ENCODE data around the gene TMEM214. TPM values are rescaled to one million over a fixed set of nuclear protein-coding genes. Genes with fewer than 3 reads are reported as not detected.

Gene TMEM214
- total RNA-seq, 6 experiments from 2014 or later = 119 to 162 (median 144) TPM

DNA sequence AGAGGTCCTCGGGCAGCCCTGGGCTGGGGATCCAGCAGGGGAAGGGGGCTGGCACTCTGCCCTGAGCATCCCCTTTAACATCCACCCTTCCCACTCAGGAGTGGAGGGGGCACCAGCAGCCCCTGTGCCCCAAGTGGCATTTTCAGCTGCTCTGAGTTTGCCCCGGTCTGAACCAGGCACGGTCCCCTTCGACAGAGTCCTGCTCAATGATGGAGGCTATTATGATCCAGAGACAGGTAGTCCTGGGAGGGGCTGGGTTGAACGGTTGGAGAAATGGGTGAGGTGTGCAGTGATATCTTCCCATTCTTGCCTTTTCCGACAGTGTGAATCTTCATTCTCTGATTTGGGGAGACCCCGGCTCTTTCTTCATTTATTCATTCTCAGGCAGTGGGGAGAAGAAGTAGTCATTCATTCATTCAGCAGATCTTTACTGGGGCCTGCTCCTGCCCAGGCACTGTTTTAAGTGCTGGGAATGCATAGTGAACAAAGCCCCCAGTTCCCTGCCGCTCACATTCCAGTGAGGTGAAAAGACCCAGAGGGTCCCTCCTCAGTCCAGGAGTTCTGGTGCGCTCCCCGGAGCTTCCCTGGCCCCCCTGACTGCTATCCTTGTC, 52.4 kb downstream of the TMEM214 start:
- no peak; the same call in 1 of the 2 replicates for TF ChIP-seq CTCF (IDR thresholded peaks at IDR 0.05)
- Mint-ChIP-seq H3K4me3 (peak overlapping the region; percentile 62), H3K9me3 (no peaks in the 10 kb centered on the region), H3K27me3 (ENCODE audit: insufficient read depth) (peaks cover 3% of the 10 kb centered on the region), H3K36me3 (ENCODE audit: low read depth) (peaks cover 9% of the 10 kb centered on the region; the same call in 1 of the 2 replicates), H3K27ac (peak overlapping the region; percentile 41), H3K4me1 (ENCODE audit: low read depth) (peaks cover 32% of the 10 kb centered on the region)
- DNase-seq = no peak

DNA sequence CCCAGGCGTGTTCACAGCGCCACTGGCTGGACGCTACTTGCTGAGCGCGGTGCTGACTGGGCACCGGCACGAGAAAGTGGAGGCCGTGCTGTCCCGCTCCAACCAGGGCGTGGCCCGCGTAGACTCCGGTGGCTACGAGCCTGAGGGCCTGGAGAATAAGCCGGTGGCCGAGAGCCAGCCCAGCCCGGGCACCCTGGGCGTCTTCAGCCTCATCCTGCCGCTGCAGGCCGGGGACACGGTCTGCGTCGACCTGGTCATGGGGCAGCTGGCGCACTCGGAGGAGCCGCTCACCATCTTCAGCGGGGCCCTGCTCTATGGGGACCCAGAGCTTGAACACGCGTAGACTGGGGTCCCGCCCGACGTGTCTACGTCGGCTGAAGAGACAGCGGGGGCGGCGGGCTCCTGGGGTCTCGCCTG, 52.9 kb downstream of the TMEM214 start:
- peak; percentile 57; the same call in 1 of the 2 replicates for TF ChIP-seq CTCF (IDR thresholded peaks at IDR 0.05)
- peak; percentile 46 for DNase-seq
- peak overlapping the region; percentile 62 for H3K4me3 Mint-ChIP-seq
- H3K4me1 Mint-ChIP-seq (ENCODE audit: low read depth) = peaks cover 27% of the 10 kb centered on the region
- no peaks in the 10 kb centered on the region for H3K9me3 Mint-ChIP-seq
- peak overlapping the region; percentile 41 for H3K27ac Mint-ChIP-seq
- H3K36me3 Mint-ChIP-seq (ENCODE audit: low read depth) = peaks cover 7% of the 10 kb centered on the region; the same call in 1 of the 2 replicates
- H3K27me3 Mint-ChIP-seq (ENCODE audit: insufficient read depth) = peaks cover 3% of the 10 kb centered on the region

DNA sequence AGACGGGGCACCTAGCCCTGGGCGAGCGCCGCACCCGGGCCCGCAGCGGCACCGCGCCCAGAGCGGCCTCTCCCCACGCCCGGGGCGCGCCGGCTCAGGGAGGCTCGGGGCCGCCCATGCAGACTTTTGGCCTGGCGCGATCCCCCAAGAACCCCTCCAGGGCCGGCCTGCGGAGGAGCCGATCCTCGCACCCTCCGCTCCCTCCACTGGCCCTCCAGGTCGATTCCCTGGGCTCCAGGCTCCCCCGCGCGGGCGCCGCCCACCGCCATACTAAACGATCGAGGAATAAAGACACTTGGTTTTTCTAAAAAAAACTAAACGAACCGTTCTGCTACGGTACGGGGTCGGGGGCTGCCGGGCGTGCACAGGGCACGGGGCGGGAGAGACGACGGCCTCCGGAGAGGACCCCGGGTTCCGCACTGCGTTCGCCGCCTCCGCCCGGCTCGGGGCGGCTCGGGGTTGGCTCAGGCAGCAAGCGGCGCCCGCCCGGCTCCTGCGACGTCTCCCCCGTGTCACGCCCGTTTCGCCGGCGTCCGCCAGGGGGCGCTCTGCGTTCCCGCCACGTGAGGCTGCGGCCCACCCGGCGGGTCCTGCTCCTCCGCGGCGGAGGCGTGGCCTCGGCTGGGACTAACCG, 53.4 kb downstream of the TMEM214 start:
- Mint-ChIP-seq H3K4me3 (peak overlapping the region; percentile 79), H3K9me3 (no peaks in the 10 kb centered on the region), H3K27ac (peak overlapping the region; percentile 65), H3K27me3 (ENCODE audit: insufficient read depth) (peaks cover 3% of the 10 kb centered on the region), H3K36me3 (ENCODE audit: low read depth) (peaks cover 4% of the 10 kb centered on the region; the same call in 1 of the 2 replicates), H3K4me1 (ENCODE audit: low read depth) (peaks cover 21% of the 10 kb centered on the region)
- TF ChIP-seq CTCF (IDR thresholded peaks at IDR 0.05) = peak; percentile 96
- peak; percentile 84 for DNase-seq

- DNase-seq = no peak
- H3K9me3 Mint-ChIP-seq = no peaks in the 10 kb centered on the region
- peak; percentile 66 for TF ChIP-seq CTCF (IDR thresholded peaks at IDR 0.05)
- H3K36me3 Mint-ChIP-seq (ENCODE audit: low read depth) = no peaks in the 10 kb centered on the region
- peak within 1 kb of the TSS; percentile 82 for H3K4me3 Mint-ChIP-seq
- peak within 1 kb of the TSS; percentile 65 for H3K27ac Mint-ChIP-seq
- peaks cover 3% of the 10 kb centered on the region for H3K27me3 Mint-ChIP-seq (ENCODE audit: insufficient read depth)
- peaks cover 16% of the 10 kb centered on the region for H3K4me1 Mint-ChIP-seq (ENCODE audit: low read depth)
Observed at GRCh38 chr2:27086724-27087593, 54.2 kb downstream of the TMEM214 start, which contains the start of gene KHK. Gene KHK, plus strand, starts transcription at chr2:27086772. Its CDS starts 488 bp downstream, at chr2:27087260.

DNA sequence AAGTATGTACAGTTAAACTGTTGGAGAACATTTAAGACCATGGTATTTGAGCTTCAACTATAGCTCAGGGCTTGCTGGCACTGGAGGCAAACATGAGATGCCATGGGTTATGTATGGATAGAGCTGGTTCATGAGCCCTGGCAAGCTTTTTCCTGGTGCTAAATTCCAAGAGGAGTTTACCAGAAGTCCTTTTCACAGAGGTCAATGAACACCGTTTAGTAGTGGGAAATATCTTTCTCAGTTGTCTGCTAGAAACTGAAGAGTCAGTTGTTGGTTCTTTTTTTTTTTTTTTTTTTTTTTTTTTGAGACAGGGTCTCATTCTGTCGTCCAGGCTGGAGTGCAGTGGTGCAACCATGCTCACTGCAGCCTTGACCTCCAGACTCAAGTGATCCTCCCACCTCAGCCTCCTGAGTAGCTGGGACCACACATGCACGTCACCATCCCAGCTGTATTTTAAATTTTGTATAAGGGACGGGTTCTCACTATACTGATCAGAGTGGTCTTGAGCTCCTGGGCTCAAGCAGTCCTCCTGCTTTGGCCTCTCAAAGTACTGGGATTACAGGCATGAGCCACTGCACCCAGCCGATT, 55.2 kb downstream of the TMEM214 start:
- H3K36me3 Mint-ChIP-seq (ENCODE audit: low read depth) = no peaks in the 10 kb centered on the region
- H3K27me3 Mint-ChIP-seq (ENCODE audit: insufficient read depth) = peaks cover 5% of the 10 kb centered on the region
- peaks cover 17% of the 10 kb centered on the region for H3K4me1 Mint-ChIP-seq (ENCODE audit: low read depth)
- no peak overlapping the region for H3K4me3 Mint-ChIP-seq
- no peak for DNase-seq
- no peaks in the 10 kb centered on the region for H3K9me3 Mint-ChIP-seq
- no peak for TF ChIP-seq CTCF (IDR thresholded peaks at IDR 0.05)
- no peak overlapping the region for H3K27ac Mint-ChIP-seq

All from HFFc6 (cell line).